Erythroblast (primary cell): ENCODE data around the gene DSCAM.

ENCODE experiments used
- GATA1 ChIP-seq: IDR thresholded peaks from 2 replicates; pipeline ENCODE4 v1.6.1; 2011; ENCODE audit warnings: low read depth, mild to moderate bottlenecking, control low read depth, low read length, moderate library complexity
- POLR2A ChIP-seq: IDR thresholded peaks from 2 replicates; pipeline ENCODE4 v1.6.1; 2011; ENCODE audit warnings: mild to moderate bottlenecking, low read length

DNA sequence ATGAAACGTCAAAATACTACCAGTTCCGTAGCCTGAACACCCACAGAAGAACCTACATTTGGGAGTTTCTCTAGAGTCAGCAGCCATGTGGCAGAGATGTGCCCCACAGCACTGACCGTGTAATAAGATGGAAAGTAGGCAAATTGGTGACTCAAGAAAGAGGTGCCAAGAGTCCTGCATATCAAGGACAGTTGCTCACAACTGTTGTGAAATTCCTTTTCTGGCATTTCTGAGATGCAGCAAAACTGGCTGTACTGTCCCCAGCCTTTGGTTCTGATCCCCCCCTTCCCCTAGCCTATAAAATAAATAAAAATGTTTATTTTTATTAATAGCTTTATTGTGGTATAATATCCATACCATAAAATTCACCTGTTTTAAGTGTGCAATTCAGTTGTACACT lies 655.8 kb downstream of the DSCAM start:
- no peak for TF ChIP-seq POLR2A
- no peak for TF ChIP-seq GATA1
